ENCODE results near the gene MXD4. TPM values are rescaled to one million over a fixed set of nuclear protein-coding genes. Genes with fewer than 3 reads are reported as not detected.
A peak's percentile ranks its signal among the peaks of the same experiment; 100 is the strongest.

Gene MXD4
- total RNA-seq, 2 experiments from 2014 or later: 1.5 to 2.3 TPM

DNA sequence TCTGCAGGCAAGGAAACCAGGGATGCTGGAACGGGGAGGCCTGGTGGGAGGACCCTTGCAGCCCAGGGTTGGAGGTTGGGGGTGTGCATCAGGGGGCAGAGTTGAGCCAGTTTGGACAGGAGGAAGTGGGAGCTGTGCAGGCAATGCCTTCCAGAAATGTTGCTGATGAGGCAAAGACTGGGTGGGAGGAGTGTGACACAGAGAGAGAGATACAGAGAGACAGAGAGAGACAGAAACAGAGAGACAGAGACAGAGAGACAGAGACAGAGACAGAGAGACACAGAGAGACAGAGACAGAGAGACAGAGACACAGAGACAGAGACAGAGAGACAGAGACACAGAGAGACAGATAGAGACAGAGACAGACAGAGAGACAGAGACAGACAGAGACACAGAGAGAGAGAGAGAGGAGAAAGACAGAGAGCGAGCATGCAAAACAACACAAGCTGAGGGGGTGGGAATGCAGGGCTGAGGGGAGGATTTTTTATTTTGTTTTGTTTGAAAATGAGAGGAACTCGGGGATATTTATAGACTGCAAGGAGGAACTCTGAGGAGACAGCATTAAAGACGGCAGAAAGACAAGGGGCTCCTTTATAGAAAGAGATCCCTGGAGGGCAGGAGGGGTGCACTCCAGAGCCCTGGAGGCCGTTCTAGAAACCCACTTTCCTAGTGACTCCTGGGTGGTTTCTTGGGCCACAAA, 18.1 kb downstream of the MXD4 start:
- DNase-seq: peak; percentile 45
- H3K27me3 Mint-ChIP-seq: no peaks in the 10 kb centered on the region
- ChIA-PET POLR2A (no interaction called here), CTCF (no interaction called here)
- H3K4me1 Mint-ChIP-seq (ENCODE audit: low read depth): peaks cover 38% of the 10 kb centered on the region
- H3K36me3 Mint-ChIP-seq (ENCODE audit: low read depth): peaks cover 16% of the 10 kb centered on the region
- ATAC-seq: no peak
- peak overlapping the region; percentile 52 for H3K27ac Mint-ChIP-seq
- TF ChIP-seq, protein P1, sequence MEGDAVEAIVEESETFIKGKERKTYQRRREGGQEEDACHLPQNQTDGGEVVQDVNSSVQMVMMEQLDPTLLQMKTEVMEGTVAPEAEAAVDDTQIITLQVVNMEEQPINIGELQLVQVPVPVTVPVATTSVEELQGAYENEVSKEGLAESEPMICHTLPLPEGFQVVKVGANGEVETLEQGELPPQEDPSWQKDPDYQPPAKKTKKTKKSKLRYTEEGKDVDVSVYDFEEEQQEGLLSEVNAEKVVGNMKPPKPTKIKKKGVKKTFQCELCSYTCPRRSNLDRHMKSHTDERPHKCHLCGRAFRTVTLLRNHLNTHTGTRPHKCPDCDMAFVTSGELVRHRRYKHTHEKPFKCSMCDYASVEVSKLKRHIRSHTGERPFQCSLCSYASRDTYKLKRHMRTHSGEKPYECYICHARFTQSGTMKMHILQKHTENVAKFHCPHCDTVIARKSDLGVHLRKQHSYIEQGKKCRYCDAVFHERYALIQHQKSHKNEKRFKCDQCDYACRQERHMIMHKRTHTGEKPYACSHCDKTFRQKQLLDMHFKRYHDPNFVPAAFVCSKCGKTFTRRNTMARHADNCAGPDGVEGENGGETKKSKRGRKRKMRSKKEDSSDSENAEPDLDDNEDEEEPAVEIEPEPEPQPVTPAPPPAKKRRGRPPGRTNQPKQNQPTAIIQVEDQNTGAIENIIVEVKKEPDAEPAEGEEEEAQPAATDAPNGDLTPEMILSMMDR (IDR thresholded peaks at IDR 0.05): no peak
- no peaks in the 10 kb centered on the region for H3K9me3 Mint-ChIP-seq
- no peak overlapping the region for H3K4me3 Mint-ChIP-seq
- intact Hi-C loops (cut with micrococcal nuclease): loop anchor here (5.0 kb wide), 1 partner anchor 168 kb away; no protein-coding TSS in a partner anchor

DNA sequence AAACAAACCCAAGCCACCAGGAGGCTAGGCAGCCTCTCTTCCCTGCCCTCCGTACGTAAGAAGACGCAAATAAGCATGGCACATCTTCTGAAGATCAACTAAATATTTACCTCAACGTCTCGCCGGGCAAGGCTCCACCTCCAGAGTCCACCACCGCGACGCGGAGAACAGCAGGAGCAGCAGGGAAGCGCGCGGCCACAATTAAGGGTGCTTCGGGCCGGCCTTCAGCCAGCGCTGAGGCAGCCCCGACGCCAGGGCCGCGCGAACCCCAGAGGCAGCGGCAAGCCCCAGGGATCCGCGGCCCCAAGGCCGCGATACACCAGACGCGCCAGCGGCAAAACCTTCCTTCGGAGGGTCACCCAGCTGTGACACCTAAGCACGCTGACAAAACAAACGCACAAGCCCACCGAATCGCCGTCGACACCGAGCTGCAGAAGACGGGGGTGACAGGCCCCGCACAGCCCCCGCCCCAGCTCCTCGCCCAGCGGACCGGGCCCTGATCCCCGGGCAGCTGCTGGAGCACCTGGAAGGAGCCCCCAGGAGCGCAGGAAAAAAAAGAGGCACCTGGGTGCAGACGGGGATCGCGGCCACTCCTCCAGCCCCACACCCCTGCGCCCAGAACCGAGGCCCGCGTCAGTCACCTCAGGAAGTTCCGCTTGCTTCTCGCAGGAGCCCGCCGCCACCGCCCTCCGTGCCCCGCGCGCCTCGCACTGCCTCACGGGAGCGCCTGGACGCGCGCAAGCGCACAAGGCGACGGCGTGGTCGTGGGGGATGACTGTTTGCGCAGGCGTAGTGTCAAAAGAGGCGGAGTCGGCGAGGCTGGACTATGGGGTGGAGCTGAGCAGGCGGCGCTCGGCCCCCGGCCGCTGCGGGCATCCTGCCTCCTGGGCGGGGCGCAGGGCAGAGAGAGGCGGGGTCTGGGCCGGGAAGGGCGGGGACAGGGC, 20.2 kb downstream of the MXD4 start, which contains the start of the genes HAUS3 and POLN:
TSS of gene HAUS3 (minus strand) at position 712 of the 944 bp plus-strand sequence. CDS start 1,175 bp downstream, outside the sequence.
TSS of gene POLN (minus strand) at position 712 of the 944 bp plus-strand sequence. CDS start 12,890 bp downstream, outside the sequence.
- ATAC-seq (peak; percentile 98), DNase-seq (peak; percentile 99)
- TF ChIP-seq, protein P1 (IDR thresholded peaks at IDR 0.05): no peak
- Mint-ChIP-seq H3K4me3 (peak within 1 kb of the TSS; percentile 83), H3K9me3 (no peaks in the 10 kb centered on the region), H3K27ac (peak within 1 kb of the TSS; percentile 88), H3K27me3 (no peaks in the 10 kb centered on the region), H3K4me1 (ENCODE audit: low read depth) (peaks cover 55% of the 10 kb centered on the region), H3K36me3 (ENCODE audit: low read depth) (peaks cover 28% of the 10 kb centered on the region)
- intact Hi-C loops (cut with micrococcal nuclease): loop anchor here (5.0 kb wide), 1 partner anchor 171 kb away; no protein-coding TSS in a partner anchor
- ChIA-PET POLR2A (interaction anchor here (0.6 to 3.0 kb wide), 10 partner anchors 9 to 242 kb away, joined by 3 to 17 read pairs (median 4); partner anchors contain the start of genes NELFA and RNF4), CTCF (interaction anchor here (0.8 to 2.3 kb wide), 12 partner anchors 11 to 200 kb away, joined by 3 to 15 read pairs (median 4); partner anchors contain the start of genes CFAP99, MXD4 and ZFYVE28)

DNA sequence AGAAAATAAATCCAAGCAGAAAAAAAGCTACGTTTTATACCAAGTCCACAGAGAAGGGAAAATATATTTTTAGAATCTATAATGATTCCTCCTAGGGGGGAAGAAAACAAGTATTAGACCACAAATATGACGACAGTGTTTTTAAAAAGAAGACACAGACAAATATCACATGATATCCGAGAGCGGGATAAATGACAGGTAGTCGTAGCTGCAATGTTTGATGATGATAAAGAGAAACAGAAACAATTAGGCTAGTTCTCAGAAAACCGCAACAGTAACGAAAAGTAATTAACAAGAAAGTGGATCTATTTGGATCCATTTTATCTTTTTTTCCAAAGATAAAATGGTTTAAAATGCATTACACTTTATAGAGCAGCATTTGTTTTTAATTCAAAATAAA, 20.9 kb downstream of the MXD4 start:
- TF ChIP-seq, protein P1 (IDR thresholded peaks at IDR 0.05): no peak
- ChIA-PET POLR2A (interaction anchor here (0.6 to 3.0 kb wide), 8 partner anchors 10 to 242 kb away, joined by 3 to 17 read pairs (median 4); partner anchors contain the start of genes NELFA and RNF4), CTCF (interaction anchor here (0.6 to 2.3 kb wide), 12 partner anchors 17 to 228 kb away, joined by 3 to 15 read pairs (median 4); partner anchors contain the start of genes CFAP99, RNF4 and ZFYVE28)
- peak overlapping the region; percentile 88 for H3K27ac Mint-ChIP-seq
- peaks cover 31% of the 10 kb centered on the region for H3K36me3 Mint-ChIP-seq (ENCODE audit: low read depth)
- H3K9me3 Mint-ChIP-seq: no peaks in the 10 kb centered on the region
- no peaks in the 10 kb centered on the region for H3K27me3 Mint-ChIP-seq
- ATAC-seq (no peak), DNase-seq (no peak)
- intact Hi-C loops (cut with micrococcal nuclease): loop anchor here (5.0 kb wide), 1 partner anchor 171 kb away; no protein-coding TSS in a partner anchor
- peaks cover 55% of the 10 kb centered on the region for H3K4me1 Mint-ChIP-seq (ENCODE audit: low read depth)
- peak overlapping the region; percentile 83 for H3K4me3 Mint-ChIP-seq

DNA sequence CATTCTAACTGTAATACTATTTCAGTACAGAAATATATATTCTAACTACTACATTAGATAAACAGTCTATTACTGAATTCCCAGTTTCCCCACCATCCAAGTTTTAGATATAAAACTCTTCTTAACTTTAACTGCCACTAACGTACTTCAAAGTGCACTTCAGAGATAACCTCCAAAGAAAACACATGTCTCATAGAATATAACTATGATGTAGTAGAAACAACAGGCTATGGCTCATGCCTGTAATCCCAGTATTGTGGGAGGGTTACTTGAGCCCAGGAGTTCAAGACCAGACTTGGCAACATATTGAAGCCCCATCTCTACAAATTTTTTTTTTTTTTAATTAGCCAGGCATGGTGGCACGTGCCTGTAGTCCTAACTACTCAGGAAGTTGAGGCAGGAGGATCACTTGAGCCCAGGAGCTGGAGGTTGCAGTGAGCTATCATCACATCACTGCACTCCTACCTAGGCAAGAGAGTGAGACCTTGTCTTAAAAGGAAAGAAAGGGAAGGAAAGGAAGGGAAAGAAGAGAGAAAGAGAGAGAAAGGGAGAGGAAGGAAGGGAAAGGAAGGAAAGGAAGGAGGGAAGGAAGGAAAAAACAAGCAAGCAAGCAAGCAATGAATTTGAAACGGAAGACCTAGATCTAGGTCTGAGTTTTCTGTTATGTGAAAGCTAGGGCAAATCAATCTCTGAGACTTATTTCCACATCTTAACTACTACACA, 24.8 kb downstream of the MXD4 start:
- Mint-ChIP-seq H3K36me3 (ENCODE audit: low read depth) (peaks cover 39% of the 10 kb centered on the region), H3K9me3 (no peaks in the 10 kb centered on the region), H3K27me3 (no peaks in the 10 kb centered on the region), H3K27ac (no peak overlapping the region), H3K4me1 (ENCODE audit: low read depth) (peaks cover 53% of the 10 kb centered on the region), H3K4me3 (no peak overlapping the region)
- ChIA-PET POLR2A (interaction anchor here (0.7 kb wide), 1 partner anchor 175 kb away, joined by 3 read pairs; no protein-coding TSS in a partner anchor), CTCF (interaction anchor here (1.6 to 7.9 kb wide), 3 partner anchors 18 to 225 kb away, joined by 3 to 63 read pairs (median 4); no protein-coding TSS in a partner anchor)
- ATAC-seq (no peak), DNase-seq (no peak)
- intact Hi-C loops (cut with micrococcal nuclease): no loop called here
- TF ChIP-seq, protein P1 (IDR thresholded peaks at IDR 0.05): no peak

Data from activated CD8-positive, alpha-beta T cell treated with anti-CD3 and anti-CD28 coated beads for 36 hours (primary cell).